Suppressor macrophage treated with lipopolysaccharide for 1 hour (primary cell): ENCODE results near the gene DUSP10.

Source experiments
- DNase-seq, 3 donors: peaks; one replicate each; pipeline ENCODE4 v3.0.0-alpha.2; 2020 to 2022

The DUSP10 gene

GRCh38 chr1:221693087-221693486 is 48.8 kb downstream of the DUSP10 start:
- no peak for DNase-seq

GRCh38 chr1:221692643-221693042 is 49.2 kb downstream of the DUSP10 start:
- DNase-seq = no peak

- DNase-seq = no peak
Observed at GRCh38 chr1:221691261-221691660, 50.6 kb downstream of the DUSP10 start.

GRCh38 chr1:221690858-221691257 is 51.0 kb downstream of the DUSP10 start:
- no peak for DNase-seq

GRCh38 chr1:221689138-221689537 is 52.8 kb downstream of the DUSP10 start:
- peak; percentile 39 to 49 (median 42) for DNase-seq

GRCh38 chr1:221688488-221688843 is 53.4 kb downstream of the DUSP10 start:
- DNase-seq = no peak

GRCh38 chr1:221687836-221688487 is 53.9 kb downstream of the DUSP10 start:
- no peak for DNase-seq

- peak in 1 of 3 donors; percentile 16 for DNase-seq
Observed at GRCh38 chr1:221683681-221684080, 58.2 kb downstream of the DUSP10 start.

GRCh38 chr1:221680085-221680484 is 61.8 kb downstream of the DUSP10 start:
- no peak for DNase-seq

GRCh38 chr1:221678014-221678413 is 63.9 kb downstream of the DUSP10 start:
- DNase-seq = no peak

GRCh38 chr1:221675880-221676800 is 65.7 kb downstream of the DUSP10 start:
- DNase-seq = no peak

- DNase-seq = no peak
Observed at GRCh38 chr1:221672965-221673364, 68.9 kb downstream of the DUSP10 start.

GRCh38 chr1:221672239-221672645 is 69.6 kb downstream of the DUSP10 start:
- peak; percentile 8 to 33 (median 21) for DNase-seq

GRCh38 chr1:221670081-221670480 is 71.8 kb downstream of the DUSP10 start:
- no peak for DNase-seq

- DNase-seq = no peak
Observed at GRCh38 chr1:221669441-221669840, 72.4 kb downstream of the DUSP10 start.

- peak; percentile 57 to 82 (median 79) for DNase-seq
Observed at GRCh38 chr1:221667504-221667903, 74.4 kb downstream of the DUSP10 start.

- DNase-seq = no peak
Observed at GRCh38 chr1:221664253-221664652, 77.6 kb downstream of the DUSP10 start.

GRCh38 chr1:221663321-221663720 is 78.6 kb downstream of the DUSP10 start:
- DNase-seq = no peak

GRCh38 chr1:221655766-221656305 is 86.1 kb downstream of the DUSP10 start:
- no peak for DNase-seq
